ENCODE measurements around the gene MED27. TPM values are rescaled to one million over a fixed set of nuclear protein-coding genes. Genes with fewer than 3 reads are reported as not detected.

Gene MED27
- total and polyA plus RNA-seq, 2 of the 13 experiments (the other 11 are each of a cell fraction or from before 2014, with no cell fraction given), result 16.9 to 19.0 TPM

- TF ChIP-seq THAP7 (CRISPR knock-in tag; IDR thresholded peaks at IDR 0.05) (no peak), GLI4 (CRISPR knock-in tag; IDR thresholded peaks at IDR 0.05; ENCODE audit: borderline replicate concordance) (no peak), CCAR2 (optimal IDR thresholded peaks at IDR 0.05; ENCODE audit: low read depth, low read length) (no peak), ESRRA (CRISPR knock-in tag; IDR thresholded peaks at IDR 0.05; ENCODE audit: low read depth) (no peak), ZNF678 (CRISPR knock-in tag; IDR thresholded peaks at IDR 0.05) (no peak), GPN1 (CRISPR knock-in tag; IDR thresholded peaks at IDR 0.05; ENCODE audit: borderline replicate concordance) (no peak), SIX1 (CRISPR knock-in tag; IDR thresholded peaks at IDR 0.05; ENCODE audit: borderline replicate concordance) (no peak), TGIF2 (CRISPR knock-in tag; IDR thresholded peaks at IDR 0.05) (no peak), ZKSCAN8 (CRISPR knock-in tag; IDR thresholded peaks at IDR 0.05; ENCODE audit: borderline replicate concordance) (no peak), ZNF841 (CRISPR knock-in tag; IDR thresholded peaks at IDR 0.05; ENCODE audit: borderline replicate concordance) (no peak)
- TF ChIP-seq, protein P1, sequence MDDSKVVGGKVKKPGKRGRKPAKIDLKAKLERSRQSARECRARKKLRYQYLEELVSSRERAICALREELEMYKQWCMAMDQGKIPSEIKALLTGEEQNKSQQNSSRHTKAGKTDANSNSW (CRISPR knock-in tag; IDR thresholded peaks at IDR 0.05; ENCODE audit: borderline replicate concordance), result no peak
Observed at GRCh38 chr9:131833083-131833482, 246.6 kb downstream of the MED27 start (continued).

- POLR2A ChIA-PET, result no interaction called here
- FAIRE-seq, result no peak
- Histone ChIP-seq H3K79me2 (ENCODE audit: insufficient read depth, low read length) (no peaks in the 10 kb centered on the region), H4K20me1 (ENCODE audit: insufficient read depth, low read length) (no peaks in the 10 kb centered on the region), H3K9ac (ENCODE audit: insufficient read depth, low read depth, low read length) (no peak overlapping the region), H3K4me1 (ENCODE audit: insufficient read depth, low read length) (no peaks in the 10 kb centered on the region), H3K27me3 (ENCODE audit: control insufficient read depth in 1 of 2, insufficient read depth in 2 of 2, low read length in 2 of 2) (peaks cover 11 to 65% of the 10 kb centered on the region in 2 experiments; a peak in 4 of 5 replicates), H2AFZ (ENCODE audit: low read length) (no peak overlapping the region), H3K4me2 (ENCODE audit: low read depth, low read length) (no peak overlapping the region), H3K4me3 (replicated peaks in 1 of 3; ENCODE audit: insufficient read depth in 1 of 3, low read depth in 2 of 3, low read length in 3 of 3) (no peak overlapping the region), H3K9me3 (ENCODE audit: low read length) (no peaks in the 10 kb centered on the region), H3K27ac (ENCODE audit: extremely low read length, insufficient read depth, low read length) (no peak overlapping the region), H3K36me3 (replicated peaks in 1 of 2; ENCODE audit: control insufficient read depth in 1 of 2, insufficient read depth in 2 of 2, low read length in 2 of 2) (no peaks in the 10 kb centered on the region)
- CTCF ChIA-PET (ENCODE audit: low intra/inter-chr PET ratio, low total read pairs), result no interaction called here
- ATAC-seq, result no peak
- BruUV-seq (replicated peaks), result no TSS peak
- no peak for DNase-seq (ENCODE audit: low spot score)
- in situ Hi-C loops (cut with HindIII; ENCODE audit: extremely low pct_ligation_motif_present, low pct_unique_long_range_greater_than_20kb) (no loop called here), intact Hi-C loops (cut with micrococcal nuclease; ENCODE audit: unreplicated experiment) (no loop called here)
- WGBS (ENCODE audit: low lambda C conversion rate), result 46% methylated on average over 9 of the region's 24 CpGs
- TF ChIP-seq CENPT (CRISPR knock-in tag; IDR thresholded peaks at IDR 0.05; ENCODE audit: low read depth) (no peak), ZNF20 (CRISPR knock-in tag; IDR thresholded peaks at IDR 0.05) (no peak), FIP1L1 (IDR thresholded peaks at IDR 0.05; ENCODE audit: borderline replicate concordance, insufficient read depth, low read depth, low read length) (no peak), TBP (CRISPR knock-in tag; IDR thresholded peaks at IDR 0.05) (no peak), BHLHE40 (IDR thresholded peaks at IDR 0.05; ENCODE audit: low read length) (0 out of 2 replicates have a peak, but pooled peaks have one; percentile 7), MXD4 (CRISPR knock-in tag; IDR thresholded peaks at IDR 0.05) (no peak)
- TF ChIP-seq, protein P2, sequence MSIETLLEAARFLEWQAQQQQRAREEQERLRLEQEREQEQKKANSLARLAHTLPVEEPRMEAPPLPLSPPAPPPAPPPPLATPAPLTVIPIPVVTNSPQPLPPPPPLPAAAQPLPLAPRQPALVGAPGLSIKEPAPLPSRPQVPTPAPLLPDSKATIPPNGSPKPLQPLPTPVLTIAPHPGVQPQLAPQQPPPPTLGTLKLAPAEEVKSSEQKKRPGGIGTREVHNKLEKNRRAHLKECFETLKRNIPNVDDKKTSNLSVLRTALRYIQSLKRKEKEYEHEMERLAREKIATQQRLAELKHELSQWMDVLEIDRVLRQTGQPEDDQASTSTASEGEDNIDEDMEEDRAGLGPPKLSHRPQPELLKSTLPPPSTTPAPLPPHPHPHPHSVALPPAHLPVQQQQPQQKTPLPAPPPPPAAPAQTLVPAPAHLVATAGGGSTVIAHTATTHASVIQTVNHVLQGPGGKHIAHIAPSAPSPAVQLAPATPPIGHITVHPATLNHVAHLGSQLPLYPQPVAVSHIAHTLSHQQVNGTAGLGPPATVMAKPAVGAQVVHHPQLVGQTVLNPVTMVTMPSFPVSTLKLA (IDR thresholded peaks at IDR 0.05), result 0 out of 2 replicates have a peak, but pooled peaks have one; percentile 8
- TF ChIP-seq, protein P3, sequence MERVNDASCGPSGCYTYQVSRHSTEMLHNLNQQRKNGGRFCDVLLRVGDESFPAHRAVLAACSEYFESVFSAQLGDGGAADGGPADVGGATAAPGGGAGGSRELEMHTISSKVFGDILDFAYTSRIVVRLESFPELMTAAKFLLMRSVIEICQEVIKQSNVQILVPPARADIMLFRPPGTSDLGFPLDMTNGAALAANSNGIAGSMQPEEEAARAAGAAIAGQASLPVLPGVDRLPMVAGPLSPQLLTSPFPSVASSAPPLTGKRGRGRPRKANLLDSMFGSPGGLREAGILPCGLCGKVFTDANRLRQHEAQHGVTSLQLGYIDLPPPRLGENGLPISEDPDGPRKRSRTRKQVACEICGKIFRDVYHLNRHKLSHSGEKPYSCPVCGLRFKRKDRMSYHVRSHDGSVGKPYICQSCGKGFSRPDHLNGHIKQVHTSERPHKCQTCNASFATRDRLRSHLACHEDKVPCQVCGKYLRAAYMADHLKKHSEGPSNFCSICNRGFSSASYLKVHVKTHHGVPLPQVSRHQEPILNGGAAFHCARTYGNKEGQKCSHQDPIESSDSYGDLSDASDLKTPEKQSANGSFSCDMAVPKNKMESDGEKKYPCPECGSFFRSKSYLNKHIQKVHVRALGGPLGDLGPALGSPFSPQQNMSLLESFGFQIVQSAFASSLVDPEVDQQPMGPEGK (CRISPR knock-in tag; IDR thresholded peaks at IDR 0.05), result no peak
Observed at GRCh38 chr9:131831380-131832165, 248.1 kb downstream of the MED27 start.
